Kidney (tissue), 14 donors: ENCODE results near the gene IGSF9. TPM values are rescaled to one million over a fixed set of nuclear protein-coding genes. Genes with fewer than 3 reads are reported as not detected.
A peak's percentile ranks its signal among the peaks of the same experiment; 100 is the strongest.

ENCODE experiments used
- DNase-seq, 5 donors: peaks; one replicate each; pipeline ENCODE4 v3.0.0-alpha.2; 2013 to 2020
- FAIRE-seq: peaks from 2 replicates; lab custom pipeline; 2012; peaks lifted over from hg19 to GRCh38; lab: Jason Lieb, UNC
- H3K27ac ChIP-seq, 2 donors: one replicate each; pipeline ENCODE4 v1.7.0; 2013; ENCODE audit warnings: low read depth in 2 of 2, low read length in 2 of 2, inconsistent platforms in 1 of 2
- H3K27me3 ChIP-seq: one replicate; pipeline ENCODE4 v1.7.1; 2013; ENCODE audit warnings: low read length, inconsistent platforms; ENCODE audit not compliant: control insufficient read depth, insufficient read depth
- H3K36me3 ChIP-seq, 3 donors: one replicate each; pipeline versions ENCODE4 v1.7.0 to v1.7.1; 2013; ENCODE audit warnings: low read length in 3 of 3, control low read depth in 1 of 3, inconsistent platforms in 1 of 3; ENCODE audit not compliant: insufficient read depth in 3 of 3, control insufficient read depth in 2 of 3
- H3K4me1 ChIP-seq, 3 donors: one replicate each; pipeline versions ENCODE4 v1.7.0 to v1.7.1; 2013; ENCODE audit warnings: low read length in 3 of 3, inconsistent platforms in 1 of 3, low read depth in 1 of 3; ENCODE audit not compliant: control insufficient read depth in 2 of 3, insufficient read depth in 2 of 3
- H3K4me3 ChIP-seq, 3 donors: one replicate each; pipeline versions ENCODE4 v1.7.0 to v1.8.1; 2013; ENCODE audit warnings: low read length in 3 of 3, control low read depth in 1 of 3, inconsistent platforms in 1 of 3
- H3K9ac ChIP-seq, 3 donors: one replicate each; pipeline versions ENCODE4 v1.7.0 to v1.7.1; 2013; ENCODE audit warnings: low read length in 3 of 3, control low read depth in 1 of 3, inconsistent platforms in 1 of 3
- H3K9me3 ChIP-seq, 3 donors: one replicate each; pipeline versions ENCODE4 v1.7.0 to v1.7.1; 2013; ENCODE audit warnings: low read length in 3 of 3, control low read depth in 1 of 3, inconsistent platforms in 1 of 3; ENCODE audit not compliant: control insufficient read depth in 2 of 3, insufficient read depth in 1 of 3
- intact Hi-C: fragments of 100-400 bp; cut with DNase I; formaldehyde crosslinking; loops from one replicate; pipeline ENCODE4 v1.11.1; 2022
- polyA plus RNA-seq: library from polyadenylated mRNA; stranded (reverse); fragments of 350-450 nt; fragmentation: Illumina TruSeq; extraction: RNeasy Lipid Tissue Mini Kit (QIAGEN cat#74804); gene quantifications from one replicate; pipeline ENCODE4 v1.2.3, GENCODE V29; 2014; ENCODE audit warnings: low read depth, low replicate concordance; ENCODE audit not compliant: insufficient read depth
- total RNA-seq: library from RNA; stranded (reverse); fragmentation: NEBNext Ultra II Directional; extraction: Animal tissue kit (Norgen Biotek cat#: 25700); gene quantifications from one replicate; pipeline ENCODE4 v1.2.1, GENCODE V29; 2021
- TF ChIP-seq, protein P1 (sequence below): IDR thresholded peaks from 3 replicates; pipeline ENCODE4 v1.5.1; 2012; ENCODE audit warnings: mild to moderate bottlenecking, moderate library complexity, borderline replicate concordance; ENCODE audit not compliant: insufficient read depth; ENCODE audit errors: extremely low read depth
- donor health status: control.
- donor health status: control.
- donor health status: control.
- donor health status: control.
- donor health status: control.
- donor health status: DM: yes; HTN: yes; CAD: no.
- donor health status: Normal renal cell carcinoma (clear cell type).

Gene IGSF9
- total and polyA plus RNA-seq, 2 donors from 2014 or later = 0.88 to 1.3 TPM

DNA sequence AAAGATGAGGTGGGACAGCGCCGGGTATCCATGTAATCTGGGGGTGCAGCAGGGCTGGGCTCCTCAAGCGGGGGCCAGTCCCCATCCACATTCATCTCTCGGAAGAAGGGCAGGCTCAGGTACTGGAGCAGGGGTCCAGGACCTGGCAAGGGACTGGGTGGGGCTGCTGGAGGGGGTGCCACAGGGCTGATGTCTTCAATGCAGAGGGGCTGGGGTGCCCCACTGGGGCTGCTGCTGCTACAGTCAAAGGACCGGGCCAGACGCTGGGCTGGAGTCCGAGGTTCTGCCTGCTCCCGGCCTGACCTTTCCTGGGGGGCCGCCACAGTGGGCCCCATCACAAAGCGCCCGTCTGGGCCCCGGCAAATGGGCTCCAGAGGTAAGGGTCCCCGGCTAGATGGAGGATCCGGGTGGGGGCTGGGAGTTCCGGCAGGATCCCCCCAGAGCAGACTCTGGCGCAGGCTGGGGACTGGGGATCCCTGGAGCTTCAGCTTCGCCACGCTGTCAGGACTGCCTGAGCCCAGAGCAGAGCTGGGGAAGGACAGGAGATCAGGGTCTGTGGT is 16.8 kb downstream of the IGSF9 start:
- TF ChIP-seq, protein P1, sequence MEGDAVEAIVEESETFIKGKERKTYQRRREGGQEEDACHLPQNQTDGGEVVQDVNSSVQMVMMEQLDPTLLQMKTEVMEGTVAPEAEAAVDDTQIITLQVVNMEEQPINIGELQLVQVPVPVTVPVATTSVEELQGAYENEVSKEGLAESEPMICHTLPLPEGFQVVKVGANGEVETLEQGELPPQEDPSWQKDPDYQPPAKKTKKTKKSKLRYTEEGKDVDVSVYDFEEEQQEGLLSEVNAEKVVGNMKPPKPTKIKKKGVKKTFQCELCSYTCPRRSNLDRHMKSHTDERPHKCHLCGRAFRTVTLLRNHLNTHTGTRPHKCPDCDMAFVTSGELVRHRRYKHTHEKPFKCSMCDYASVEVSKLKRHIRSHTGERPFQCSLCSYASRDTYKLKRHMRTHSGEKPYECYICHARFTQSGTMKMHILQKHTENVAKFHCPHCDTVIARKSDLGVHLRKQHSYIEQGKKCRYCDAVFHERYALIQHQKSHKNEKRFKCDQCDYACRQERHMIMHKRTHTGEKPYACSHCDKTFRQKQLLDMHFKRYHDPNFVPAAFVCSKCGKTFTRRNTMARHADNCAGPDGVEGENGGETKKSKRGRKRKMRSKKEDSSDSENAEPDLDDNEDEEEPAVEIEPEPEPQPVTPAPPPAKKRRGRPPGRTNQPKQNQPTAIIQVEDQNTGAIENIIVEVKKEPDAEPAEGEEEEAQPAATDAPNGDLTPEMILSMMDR = no peak
- DNase-seq (peak in 1 of 5 donors; percentile 73), FAIRE-seq (no peak)
- intact Hi-C loops = no loop called here
- Histone ChIP-seq H3K9ac (no peak overlapping the region), H3K27me3 (no peaks in the 10 kb centered on the region), H3K36me3 (no peaks in the 10 kb centered on the region), H3K27ac (no peak overlapping the region), H3K4me3 (no peak overlapping the region), H3K4me1 (peaks cover 0 to 9% (median 2%) of the 10 kb centered on the region in 3 donors), H3K9me3 (no peaks in the 10 kb centered on the region)

DNA sequence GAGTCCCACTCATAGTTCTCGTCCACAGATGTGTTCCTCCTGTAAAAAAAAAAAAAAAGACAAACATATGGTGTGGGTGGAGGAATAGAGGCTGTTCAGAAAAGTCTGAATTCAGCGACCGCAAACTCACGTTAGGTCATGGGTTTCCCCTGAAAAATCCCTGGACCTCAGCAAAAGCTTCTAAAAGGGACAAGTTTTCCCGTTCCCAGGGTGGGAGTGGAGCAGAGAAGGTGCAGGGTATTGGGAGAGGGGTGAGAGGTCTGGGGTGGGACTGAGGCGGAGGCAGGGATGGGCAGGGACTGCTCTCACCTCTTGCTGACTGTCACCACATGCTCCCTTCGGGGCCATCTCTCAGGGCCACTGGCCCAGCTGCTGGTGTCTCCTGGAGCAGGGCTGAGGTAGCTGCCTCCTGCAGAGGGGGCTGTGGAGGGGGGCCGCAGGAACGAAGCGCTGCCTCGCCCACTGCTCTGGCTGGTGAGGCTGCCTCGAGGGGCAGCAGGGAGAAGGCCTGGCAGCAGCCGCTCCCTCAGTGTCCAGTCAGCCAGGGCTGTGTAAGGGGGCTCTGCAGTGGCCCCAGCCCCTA is 17.5 kb downstream of the IGSF9 start:
- H3K36me3 ChIP-seq = no peaks in the 10 kb centered on the region
- no peaks in the 10 kb centered on the region for H3K9me3 ChIP-seq
- H3K4me3 ChIP-seq = no peak overlapping the region
- no peaks in the 10 kb centered on the region for H3K27me3 ChIP-seq
- TF ChIP-seq, protein P1 = no peak
- peaks cover 2 to 13% (median 2%) of the 10 kb centered on the region in 3 donors for H3K4me1 ChIP-seq
- intact Hi-C loops = no loop called here
- no peak overlapping the region for H3K9ac ChIP-seq
- DNase-seq (peak in 1 of 5 donors; percentile 61), FAIRE-seq (no peak)
- H3K27ac ChIP-seq = no peak overlapping the region

DNA sequence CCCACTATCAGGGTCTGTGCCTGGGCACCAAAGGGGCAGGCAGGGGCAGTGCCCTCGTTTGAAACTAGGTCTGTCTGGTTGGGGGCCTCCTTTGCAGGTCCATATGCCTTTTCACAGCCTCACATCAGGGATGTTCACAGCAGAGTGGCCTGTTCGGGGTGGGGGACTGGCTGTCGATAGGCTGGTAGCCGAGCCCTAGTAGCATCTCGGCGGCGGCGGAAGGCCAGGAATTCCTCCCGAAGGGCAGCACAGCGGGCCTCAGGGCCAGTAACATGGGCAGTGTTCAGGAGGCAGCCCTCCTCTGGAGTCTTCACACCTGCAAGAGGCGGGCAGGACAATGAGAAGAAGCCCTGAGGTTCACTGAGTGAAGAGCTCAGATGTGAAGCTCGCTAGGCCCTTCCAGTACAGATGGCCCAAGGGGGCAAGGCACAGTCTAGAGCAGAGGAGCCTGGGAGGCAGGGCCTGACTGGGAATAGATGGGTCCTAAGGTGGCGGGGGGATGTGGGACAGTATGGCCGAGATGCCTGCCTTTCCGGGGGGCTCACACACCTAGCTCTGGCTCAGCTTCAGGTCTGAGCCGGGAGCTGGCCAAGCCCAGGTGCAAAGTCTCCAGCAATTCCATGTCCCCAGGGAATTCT is 18.1 kb downstream of the IGSF9 start:
- H3K4me3 ChIP-seq = no peak overlapping the region
- no peaks in the 10 kb centered on the region for H3K27me3 ChIP-seq
- H3K9ac ChIP-seq = no peak overlapping the region
- intact Hi-C loops = no loop called here
- FAIRE-seq (no peak), DNase-seq (peak in 1 of 5 donors; percentile 61)
- no peaks in the 10 kb centered on the region for H3K9me3 ChIP-seq
- H3K36me3 ChIP-seq = no peaks in the 10 kb centered on the region
- H3K27ac ChIP-seq = no peak overlapping the region
- TF ChIP-seq, protein P1 = no peak
- peaks cover 2 to 20% (median 4%) of the 10 kb centered on the region in 3 donors for H3K4me1 ChIP-seq
